Measurements from ENCODE around the gene MYO1B.

GRCh38 chr2:191345788-191346187 is 100.6 kb downstream of the MYO1B start:
- TF ChIP-seq POLR2A (IDR thresholded peaks at IDR 0.05; ENCODE audit: low read depth, low read length) (no peak), POLR2AphosphoS5 (IDR thresholded peaks at IDR 0.05; ENCODE audit: low read length) (no peak), CTCF (IDR thresholded peaks at IDR 0.05 in 2 of 3, conservative IDR thresholded peaks at IDR 0.05 in 1 of 3; ENCODE audit: control insufficient read depth in 2 of 3, extremely low read depth in 1 of 3, insufficient read depth in 1 of 3, low read depth in 3 of 3, low read length in 3 of 3) (no peak), RAD21 (IDR thresholded peaks at IDR 0.05; ENCODE audit: insufficient read depth, low read depth, low read length) (no peak), ZNF207 (IDR thresholded peaks at IDR 0.05; ENCODE audit: borderline replicate concordance) (no peak), FOS (IDR thresholded peaks at IDR 0.05; ENCODE audit: borderline replicate concordance, extremely low read depth, insufficient read length) (no peak)

All from GM12878 (cell line).